NCI-H187 (cell line): ENCODE data around the gene KCNIP2.

Experiments used
- DNase-seq, 2 experiments: peaks; one replicate each; lab custom pipeline; 2025; lab: John Stamatoyannopoulos, UW

The KCNIP2 gene

DNA sequence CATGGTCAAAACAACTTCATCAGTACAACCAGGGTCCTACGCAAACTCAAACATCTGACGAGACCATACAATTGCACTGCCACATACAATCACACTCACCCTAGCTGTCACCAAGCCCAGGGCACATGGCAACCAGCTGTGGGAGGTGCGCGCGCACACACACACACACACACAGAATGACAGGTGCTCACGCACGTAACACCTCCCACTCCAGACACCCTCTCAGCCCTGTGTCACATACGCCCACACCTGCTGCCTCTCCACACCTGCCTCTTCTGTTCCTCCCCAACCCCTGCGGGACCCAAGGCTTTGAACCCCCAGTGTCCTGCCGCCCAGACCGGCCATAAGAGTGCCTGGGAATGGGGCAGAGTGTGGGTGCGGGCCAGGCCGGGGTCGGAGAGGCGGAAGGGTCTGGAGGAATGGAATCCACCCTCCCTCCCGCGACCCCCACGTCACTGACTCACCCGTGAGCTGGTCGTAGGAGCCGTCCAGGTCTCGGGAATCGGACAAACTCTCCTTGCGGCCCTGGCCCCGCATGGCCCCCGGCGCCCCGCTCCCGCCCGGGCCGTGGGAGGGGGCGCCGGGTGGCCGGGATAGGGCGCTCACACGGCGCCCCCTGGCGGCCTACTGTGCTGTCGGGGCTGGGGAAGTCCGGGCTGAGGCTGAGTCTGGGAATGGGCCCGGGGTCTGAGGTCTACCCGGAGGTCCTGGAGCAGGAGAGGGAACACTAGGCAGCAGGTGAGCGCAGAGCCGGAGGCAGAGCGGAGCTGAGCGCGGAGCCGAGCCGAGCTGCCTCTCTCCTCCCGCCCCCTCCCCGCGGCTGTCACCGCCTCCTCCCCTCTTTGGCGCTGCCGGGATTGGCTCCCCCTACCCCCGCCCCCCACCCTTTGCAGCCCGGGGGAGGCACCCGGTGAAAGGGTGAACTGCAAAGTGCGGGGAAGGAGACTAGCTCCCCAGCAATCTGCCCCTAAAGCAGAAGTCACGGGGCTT, at the start of gene KCNIP2:
Gene KCNIP2 (minus strand): TSS at position 769 of the 990 bp plus-strand sequence. CDS start 232 bp downstream, at position 537.
- DNase-seq = peak; percentile 16 to 35

DNA sequence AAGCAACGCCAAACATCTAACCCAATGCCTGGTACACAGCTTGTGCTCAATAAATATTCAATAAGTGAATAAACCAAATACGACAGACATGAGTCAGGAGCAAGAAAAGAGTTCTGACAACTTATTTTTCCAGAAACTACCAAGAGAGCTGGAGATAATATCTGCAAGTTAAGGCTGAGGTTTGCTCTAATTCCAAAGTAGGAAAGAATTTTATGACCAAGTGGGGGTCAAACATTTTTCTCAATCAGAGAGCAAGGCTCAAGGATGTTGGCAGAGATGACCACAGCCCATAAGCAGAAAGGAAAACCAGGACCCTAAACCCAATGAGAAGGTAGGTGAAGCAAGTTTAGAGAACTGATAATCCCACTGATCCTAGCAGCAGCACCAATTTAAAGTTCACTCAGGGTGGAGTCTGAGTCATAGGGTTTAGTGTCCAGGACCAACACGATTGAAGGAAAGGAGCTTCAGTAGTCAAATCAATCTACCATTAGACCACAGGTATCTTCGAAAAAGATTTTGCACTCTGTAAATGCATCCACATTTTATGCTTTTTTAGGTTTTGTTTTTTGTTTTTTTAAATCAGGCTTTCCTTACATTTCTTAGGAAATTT, 49.3 kb upstream of the KCNIP2 start:
- no peak for DNase-seq

DNA sequence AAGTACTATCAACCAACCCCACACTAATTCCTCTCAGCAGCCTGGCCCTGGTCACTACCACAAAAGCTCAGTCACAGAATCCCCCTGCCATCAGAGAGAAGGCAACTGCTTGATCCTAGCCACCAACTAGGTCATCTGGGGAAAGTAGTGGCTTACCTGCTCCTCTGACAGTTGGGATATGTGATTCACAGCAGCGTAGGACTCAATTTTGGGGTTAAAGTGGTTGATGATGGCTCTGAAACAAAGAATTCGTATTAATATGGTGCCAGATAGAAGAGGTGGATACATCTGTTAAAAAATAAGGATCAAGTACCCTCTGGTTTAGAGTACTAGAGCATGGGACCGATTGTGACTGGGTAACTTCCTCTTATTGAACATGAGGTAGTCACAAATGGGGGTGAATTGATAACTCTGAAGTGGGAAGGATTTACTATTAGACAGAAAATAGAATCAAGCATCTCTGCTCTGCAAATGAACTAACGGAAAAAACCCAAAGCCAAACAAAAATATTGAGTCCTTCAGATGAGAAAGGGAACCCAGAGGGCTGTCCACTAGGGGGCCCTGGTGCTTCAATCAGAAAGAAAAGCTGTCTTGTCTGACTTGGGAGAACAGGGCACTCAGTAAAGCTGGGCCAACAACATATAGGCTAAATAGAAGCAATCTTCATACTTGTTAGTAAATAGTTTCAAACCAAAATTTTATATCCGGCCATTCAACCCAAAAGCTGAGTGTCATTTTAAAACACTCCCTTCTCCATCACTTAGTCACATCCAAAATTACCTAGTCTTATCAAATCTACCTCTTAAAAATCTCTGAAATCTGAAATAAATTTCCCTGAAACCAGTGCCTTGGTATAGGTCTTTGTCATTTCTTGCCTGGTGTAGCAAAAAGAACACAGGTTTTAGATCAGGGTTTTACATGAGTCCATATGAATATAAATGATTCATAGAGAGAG, 45.9 kb upstream of the KCNIP2 start:
- DNase-seq = peak; percentile 19 to 69

DNA sequence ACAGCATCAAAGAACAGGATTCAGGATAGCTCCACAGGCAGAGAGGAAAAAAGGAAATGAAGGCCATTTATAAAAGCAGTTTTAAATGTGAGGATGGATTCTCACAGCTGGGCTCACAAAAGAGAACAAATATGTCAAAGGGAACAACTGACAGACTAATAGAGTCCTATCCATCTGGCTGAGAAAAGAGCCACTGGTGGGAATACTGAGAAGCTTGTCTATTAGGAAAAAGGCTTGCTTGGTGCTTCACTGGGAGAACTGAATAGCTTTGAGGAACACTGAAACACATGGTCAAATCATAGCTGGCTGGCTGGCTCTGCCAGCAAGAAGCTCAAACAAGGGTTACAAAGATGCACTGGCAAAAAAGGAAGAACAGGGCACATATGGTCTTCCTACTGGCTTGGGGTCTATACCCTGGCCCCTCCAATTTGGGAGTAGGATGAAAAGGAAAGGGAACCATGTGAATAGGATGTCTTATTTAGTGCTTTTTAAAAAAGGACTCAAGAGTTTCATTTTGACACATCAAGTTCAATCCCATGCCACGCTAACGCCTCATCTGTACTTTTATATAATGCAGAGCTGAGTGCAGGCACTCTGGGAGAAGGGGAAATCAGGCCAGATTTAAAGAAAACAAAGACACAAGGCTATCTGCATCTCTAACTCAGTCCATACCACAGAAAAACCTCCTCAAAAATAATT, 44.8 kb upstream of the KCNIP2 start:
- DNase-seq = no peak

DNA sequence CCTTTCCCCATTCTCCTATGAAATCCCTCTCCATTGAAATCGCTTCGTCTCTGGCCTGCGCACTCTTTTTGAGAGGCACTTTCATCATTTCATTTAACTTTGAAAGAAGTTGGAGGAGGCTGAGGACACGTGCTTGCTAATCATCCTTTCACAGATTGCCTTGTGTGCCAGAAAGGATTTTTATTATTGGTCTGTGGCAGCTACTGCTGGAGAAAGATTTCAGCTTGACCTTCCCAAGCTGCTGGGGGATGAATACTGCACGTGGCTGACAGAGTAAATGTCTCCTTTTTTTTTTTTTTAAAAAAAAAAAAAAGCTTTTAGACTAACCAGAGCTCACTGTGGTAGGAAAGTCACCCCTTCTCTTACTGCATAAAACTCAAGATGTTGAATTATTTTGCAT, 44.2 kb upstream of the KCNIP2 start:
- DNase-seq = no peak

DNA sequence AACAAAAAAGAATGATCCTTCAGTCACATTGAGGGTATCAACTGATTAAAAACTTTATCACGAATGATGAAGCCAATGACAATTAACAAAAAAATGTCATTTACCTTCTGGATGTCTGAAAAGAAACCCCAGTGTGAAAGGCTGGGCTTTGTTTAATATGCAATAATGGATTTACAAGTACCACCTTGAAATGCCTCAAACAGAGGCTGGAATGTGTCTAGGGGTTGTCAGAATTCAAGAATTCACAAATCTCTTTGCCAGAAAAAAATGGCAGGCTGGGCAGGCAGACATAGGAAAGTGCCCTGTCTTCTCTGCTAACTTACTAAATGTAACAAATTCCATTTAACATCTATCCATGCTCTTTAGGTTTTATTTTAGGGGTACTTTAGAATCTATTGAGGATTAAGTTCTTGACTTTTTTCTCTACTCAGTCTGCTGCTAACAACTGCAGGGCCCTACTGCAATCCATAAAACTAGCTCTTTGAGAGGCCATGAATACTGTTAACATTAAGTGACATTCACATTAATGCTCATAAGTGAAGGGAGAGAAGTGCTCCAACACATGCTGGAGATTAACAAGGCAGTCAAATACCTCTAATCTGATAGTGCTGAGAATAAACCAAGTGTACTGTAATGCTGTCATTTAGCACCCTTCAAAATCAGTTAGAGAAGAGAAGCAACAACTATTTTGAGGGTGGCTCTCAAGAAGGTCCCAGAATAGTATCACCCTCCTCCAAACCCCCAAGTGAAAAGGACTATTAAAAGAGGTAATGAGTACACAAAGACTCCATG, 43.1 kb upstream of the KCNIP2 start:
- DNase-seq = no peak

DNA sequence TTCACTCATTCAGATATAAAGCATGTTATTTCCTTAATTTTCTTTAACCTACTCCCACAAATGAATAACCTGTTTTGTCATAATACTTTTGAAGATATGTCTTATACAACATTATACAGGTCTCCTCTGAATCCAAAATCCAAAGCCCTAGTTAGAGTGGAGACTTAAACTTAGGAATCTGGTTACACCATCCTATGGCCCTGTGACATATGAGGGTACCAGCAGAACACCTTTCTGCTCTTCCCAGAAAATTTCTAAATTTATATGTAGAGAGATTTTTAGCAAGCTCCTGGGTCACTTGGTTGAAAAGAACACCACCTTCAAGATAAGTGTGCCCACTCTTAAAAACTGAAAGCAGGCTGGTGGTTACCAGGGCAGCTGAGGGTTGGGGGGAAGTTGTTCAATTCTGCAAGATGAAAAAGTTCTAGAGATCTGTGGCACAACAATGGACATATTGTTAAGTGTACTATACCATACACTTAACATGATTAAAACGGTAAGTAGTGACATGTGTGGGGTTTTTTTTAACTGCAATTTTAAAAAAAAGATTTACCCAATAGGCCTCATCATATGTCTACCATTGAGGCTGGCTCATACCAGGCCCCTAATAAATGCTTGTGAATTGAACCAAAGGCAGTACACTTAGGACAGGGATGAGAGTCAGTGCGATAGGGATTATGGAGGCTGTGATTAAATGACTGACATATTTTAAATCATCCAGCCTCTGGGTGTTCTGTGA, 37.6 kb upstream of the KCNIP2 start:
- no peak for DNase-seq

DNA sequence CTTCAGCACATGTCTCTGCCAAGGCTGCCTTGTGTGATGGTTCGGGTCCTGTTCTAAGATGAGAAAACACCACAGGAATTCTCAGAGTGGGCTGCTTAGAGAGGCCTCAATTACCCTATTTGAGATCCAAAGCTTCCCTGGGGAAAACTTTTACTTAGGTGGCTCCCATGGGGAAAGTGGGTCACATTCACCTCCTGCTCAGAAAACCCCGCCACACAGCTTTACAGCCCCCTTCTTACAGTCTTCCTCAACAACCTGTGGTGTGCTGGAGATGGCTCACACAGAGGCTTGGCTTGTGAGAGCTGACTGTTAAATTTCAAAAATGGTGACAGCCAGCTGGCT, 36.6 kb upstream of the KCNIP2 start:
- no peak for DNase-seq

DNA sequence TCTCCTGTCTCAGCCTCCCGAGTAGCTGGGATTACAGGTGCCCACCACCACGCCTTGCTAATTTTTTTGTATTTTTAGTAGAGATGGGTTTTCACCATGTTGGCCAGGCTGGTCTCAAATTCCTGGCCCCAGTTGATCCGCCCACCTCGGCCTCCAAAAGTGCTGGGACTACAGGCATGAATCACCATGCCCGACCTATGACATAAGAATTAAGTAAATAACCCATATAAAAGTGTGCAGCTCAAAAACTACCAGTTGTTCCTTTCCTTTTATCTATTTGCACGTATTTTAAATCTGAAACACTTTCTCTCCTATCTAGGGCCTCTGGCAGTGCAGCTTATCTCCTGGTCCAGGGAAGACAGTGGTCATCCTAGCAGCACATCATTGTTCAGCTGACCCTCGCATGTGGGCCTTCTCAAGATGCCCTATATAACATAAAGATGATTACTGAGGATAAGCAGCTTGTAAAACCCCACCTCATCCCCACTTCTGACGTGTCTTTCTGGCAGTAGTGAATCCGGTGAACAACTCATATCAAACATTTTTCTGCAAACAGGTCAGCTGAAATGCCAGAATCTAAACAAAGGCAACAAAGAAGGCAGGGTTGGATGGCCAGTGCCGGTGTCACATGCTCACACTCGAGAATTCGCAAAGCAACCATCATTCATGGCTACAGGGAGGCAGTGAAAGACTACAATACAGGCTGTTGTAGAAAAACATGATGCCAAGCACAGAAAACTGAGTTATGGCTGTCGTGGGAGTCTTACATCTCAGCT, 36.0 kb upstream of the KCNIP2 start:
- DNase-seq = no peak

DNA sequence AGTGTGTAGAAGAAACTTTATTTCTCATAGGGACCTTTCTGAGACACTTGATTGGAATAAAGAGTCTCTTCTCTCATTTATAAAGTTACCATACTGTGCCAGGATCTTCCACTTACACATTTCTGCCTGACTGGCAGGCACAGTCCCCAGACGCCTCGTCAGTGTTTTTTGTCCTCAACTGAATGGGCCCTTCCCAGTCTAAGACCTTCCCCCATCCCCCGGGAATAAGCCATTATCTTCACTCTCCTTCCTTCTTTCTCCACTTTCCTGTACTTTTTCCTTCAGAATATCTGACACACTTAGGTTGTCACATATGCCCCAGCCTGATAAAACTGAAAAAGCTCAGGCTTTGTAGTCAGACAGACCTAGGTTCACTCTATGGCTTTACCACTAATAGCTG, 35.3 kb upstream of the KCNIP2 start:
- DNase-seq = no peak

DNA sequence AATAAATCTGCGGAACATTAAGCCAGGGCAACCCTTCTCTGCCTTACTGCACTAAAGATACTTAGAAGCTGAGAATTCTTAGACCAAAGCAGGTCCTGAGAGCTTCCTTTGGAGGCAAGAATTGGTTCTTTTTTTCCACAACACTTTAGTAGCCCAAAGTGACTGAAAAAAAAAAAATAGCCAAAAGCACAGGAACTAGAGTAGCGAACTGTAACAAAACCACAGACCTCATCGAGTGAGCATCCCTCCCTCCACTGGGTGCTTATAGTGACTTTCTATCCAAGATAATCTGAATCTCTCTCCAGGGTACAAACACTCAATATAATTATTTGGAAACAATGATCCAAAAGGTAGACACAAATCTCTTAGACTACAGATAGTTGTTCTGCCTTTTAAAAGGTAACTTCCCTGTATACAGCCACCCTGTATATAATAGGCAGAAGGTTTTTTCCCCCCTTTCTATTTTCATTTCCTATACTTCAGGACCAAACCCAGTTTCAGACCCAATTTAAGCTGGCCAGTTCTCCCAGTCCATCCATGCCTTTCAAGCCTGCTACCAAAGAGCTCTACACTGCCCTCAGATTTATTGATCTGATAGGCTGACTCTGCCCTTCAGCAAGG, 31.6 kb upstream of the KCNIP2 start:
- no peak for DNase-seq

DNA sequence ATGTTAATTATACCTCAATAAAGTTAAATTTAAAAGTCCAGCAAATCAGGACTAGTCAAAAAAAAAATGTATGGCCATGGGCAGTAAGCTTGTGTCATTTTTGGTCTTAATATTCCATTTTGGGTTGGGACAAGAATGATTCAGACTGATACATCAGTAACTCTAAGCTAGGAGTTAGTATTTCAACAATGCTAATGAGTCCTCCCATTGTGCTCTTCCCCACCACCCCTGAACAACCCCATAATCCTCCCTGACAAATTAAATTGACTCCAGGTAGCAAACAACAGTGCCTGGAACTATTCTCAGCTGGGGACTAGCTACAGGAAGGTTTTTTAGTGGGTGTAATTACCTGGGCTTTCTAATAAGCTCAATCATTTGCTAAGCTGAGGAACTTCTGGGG, 30.7 kb upstream of the KCNIP2 start:
- DNase-seq = no peak

DNA sequence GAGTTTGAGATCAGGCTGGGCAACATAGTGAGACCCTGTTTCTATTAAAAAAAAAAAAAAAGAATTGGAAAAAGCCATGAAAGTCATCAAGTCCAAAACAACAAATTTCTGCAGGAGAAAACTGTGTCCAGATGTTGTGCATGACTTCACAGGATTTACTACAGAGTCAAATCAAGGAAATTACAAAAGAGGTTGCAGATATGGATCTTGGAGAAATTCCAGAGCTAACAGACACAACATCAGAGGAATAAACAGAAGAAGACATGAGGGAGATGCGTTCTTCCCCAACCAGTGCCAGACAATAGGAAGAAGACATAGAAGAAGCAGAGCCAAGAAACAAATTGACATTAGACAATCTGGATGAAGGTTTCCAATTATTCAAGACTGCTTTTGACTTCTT, 24.3 kb upstream of the KCNIP2 start:
- no peak for DNase-seq

DNA sequence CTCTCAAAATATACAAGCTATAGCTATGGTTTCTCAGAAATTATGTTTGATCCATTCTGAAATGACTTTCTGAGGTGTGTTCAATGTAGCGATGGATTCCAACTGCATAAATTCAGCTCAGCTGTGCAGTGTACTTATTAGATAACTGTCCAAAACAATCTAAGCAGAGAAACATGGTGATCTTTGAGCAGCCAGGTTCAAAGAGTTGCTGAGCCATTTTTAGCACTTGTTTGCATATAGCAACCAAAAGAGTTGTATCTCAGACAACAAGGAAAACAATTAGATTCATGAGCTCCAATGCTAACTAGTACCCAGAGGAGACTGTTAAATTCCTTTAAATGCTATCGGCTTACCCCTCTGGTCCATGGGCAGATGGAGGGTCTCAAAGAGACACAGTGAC, 15.9 kb upstream of the KCNIP2 start:
- DNase-seq = no peak

DNA sequence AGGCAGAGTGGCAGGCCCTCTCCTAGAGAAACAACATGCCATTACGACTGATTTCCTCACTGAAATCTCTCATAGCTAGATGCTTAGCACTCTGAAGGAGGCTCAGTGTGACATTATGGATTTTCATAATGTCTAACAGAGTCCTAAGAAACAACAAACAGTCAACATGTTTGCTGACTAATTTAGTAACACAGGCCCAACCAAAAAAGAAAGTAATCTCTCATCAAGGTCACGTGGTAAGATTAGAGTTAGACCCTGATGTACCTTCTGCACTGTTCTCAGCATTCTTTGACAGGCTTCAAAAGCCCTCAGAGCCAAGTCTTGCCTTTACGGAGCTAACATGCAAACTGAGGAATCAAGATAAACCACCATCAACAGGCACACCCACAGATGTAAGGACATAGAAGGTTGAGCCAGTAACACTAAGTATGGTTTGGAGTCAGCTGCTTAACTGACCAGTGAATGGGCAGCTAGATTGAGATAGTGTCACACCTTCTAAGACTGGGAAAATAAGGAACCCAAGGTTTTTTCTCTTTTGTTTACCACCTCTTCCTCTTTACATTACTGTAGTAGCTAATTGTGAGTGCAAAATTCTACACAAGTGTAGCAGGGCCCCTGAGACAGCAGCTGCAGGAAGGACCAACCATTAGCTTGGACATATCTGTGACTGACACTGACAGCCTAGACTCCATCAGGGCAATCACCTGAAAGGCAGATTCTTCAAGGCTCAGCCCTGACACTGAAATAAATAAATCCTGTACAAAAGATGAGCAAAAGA, 15.3 kb upstream of the KCNIP2 start:
- DNase-seq = no peak

DNA sequence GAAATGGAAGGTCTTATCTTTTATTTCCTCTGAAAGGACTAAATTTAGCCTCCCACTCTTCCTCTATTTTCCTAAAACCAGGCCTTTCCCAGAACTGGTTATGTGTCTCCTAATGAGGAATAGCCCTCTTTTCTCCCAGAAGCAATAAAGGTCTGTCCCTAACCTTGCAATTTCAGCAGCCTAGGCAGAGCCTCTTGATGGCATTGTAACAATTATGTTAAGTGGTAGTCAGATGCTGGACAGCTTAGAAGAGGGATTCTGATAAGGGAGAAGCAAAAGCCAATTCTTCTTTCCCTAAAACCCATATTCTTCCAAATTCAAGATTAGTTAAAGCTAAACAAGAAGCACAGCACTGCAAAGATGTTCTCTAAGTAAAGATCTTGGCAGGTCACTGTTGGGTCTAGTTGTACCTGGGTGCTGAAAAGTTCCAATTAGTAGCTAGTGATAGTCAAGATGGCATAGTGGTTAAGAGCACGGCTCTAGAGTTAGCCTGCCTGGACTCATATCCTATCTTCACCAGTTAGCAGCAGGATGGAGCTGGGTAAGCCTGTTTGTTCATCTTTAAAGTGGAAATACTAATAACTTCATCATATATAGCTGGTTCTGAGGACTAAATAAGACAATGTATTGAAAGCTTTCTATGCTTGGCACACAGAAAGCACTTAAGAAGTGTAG, 14.3 kb upstream of the KCNIP2 start:
- DNase-seq = no peak

DNA sequence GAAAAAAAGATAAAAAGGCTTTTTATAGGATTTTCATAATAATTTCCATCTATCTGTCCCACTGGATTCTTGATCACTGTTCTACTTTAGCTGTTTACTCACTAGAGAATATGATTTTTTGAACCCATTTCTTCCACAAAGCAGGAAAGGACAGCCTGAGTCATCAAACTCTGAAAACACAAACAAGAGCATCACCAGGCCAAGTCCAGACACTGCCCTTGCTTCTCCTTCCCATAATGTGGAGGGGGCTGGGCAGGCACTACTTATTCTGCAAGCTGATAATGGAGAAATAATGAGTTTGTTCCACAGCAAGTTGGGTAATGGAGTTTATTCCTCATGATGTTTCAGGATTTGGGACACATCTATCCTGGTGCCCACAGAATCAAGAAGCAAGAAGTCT, 13.0 kb upstream of the KCNIP2 start:
- DNase-seq = no peak
